ENCODE data around the gene ATP4A.

DNA sequence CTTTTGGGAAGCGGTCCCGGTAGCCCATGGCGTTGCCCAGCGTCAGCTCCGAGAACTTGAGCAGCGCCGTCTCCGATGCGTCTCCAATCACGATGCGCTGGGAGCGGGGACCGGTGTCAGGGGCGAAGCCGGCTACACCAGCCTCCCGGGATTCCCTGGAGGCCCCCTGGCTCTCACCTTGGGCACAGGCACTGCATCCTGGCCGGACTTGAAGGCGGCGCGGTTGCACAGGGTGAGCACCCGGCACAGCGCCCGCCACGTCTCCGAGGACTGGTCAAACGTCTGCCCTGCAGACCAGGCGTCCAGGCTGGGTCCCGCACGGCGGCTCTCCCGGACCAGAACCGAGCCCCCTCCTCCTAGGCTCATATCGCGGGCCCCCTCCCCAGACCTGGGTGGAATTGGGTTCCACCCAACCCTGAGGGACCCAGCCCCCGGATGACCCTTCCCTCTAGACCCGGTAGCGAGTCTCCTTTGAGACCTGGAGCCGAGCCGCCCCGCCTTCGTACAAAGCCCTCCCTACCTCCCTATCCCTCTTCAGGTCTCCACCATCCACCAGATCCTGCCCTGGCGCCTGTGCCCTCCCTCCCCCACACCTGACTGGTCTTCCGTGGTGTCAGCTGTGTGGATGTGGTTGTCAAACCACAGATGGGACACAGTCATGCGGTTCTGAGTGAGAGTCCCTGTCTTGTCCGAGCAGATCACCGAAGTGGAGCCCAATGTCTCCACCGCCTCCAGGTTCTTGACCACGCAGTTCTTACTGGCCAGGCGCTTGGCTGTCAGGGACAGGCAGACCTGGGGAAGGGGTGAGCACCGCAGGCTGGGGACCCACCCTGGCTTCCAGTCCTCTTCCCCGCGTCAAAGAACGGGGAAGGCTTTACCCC, 4.8 kb downstream of the ATP4A start:
- TF ChIP-seq, protein P1, sequence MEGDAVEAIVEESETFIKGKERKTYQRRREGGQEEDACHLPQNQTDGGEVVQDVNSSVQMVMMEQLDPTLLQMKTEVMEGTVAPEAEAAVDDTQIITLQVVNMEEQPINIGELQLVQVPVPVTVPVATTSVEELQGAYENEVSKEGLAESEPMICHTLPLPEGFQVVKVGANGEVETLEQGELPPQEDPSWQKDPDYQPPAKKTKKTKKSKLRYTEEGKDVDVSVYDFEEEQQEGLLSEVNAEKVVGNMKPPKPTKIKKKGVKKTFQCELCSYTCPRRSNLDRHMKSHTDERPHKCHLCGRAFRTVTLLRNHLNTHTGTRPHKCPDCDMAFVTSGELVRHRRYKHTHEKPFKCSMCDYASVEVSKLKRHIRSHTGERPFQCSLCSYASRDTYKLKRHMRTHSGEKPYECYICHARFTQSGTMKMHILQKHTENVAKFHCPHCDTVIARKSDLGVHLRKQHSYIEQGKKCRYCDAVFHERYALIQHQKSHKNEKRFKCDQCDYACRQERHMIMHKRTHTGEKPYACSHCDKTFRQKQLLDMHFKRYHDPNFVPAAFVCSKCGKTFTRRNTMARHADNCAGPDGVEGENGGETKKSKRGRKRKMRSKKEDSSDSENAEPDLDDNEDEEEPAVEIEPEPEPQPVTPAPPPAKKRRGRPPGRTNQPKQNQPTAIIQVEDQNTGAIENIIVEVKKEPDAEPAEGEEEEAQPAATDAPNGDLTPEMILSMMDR (IDR thresholded peaks at IDR 0.05): no peak
- TF ChIP-seq EZH2 (IDR thresholded peaks at IDR 0.05; ENCODE audit: borderline replicate concordance, insufficient read depth, low read depth, low read length, poor library complexity, severe bottlenecking): no peak

All from B cell (primary cell).